GM23338 (cell line): ENCODE measurements around the gene UNC5C. TPM values are rescaled to one million over a fixed set of nuclear protein-coding genes. Genes with fewer than 3 reads are reported as not detected.

Experiments used
- ATAC-seq: fragments of 200-7000 bp; cut with Tn5 transposase; 3 replicates; pipeline ENCODE4 v1.9.1; 2020
- DNase-seq: peaks from one replicate; pipeline ENCODE4 v3.0.0-alpha.2; 2015; ENCODE audit warnings: low spot score
- H2AFZ ChIP-seq: fragments of 200-600 bp; sonication (generic); 2 replicates; pipeline ENCODE4 v1.8.0; 2016; ENCODE audit warnings: antibody characterized with exemption, mild to moderate bottlenecking, moderate library complexity
- H3F3A ChIP-seq: fragments of 200-600 bp; sonication (generic); replicated peaks from 2 replicates; pipeline ENCODE4 v1.8.0; 2017; ENCODE audit warnings: antibody characterized with exemption, mixed run types, low read depth
- H3K27ac ChIP-seq: fragments of 200-600 bp; sonication (generic); 2 replicates; pipeline ENCODE4 v1.6.1; 2016; ENCODE audit warnings: low read depth
- H3K27me3 ChIP-seq: fragments of 200-600 bp; sonication (generic); 2 replicates; pipeline ENCODE4 v1.8.0; 2016; ENCODE audit warnings: mild to moderate bottlenecking, mixed run types, moderate library complexity; ENCODE audit not compliant: insufficient read depth
- H3K36me3 ChIP-seq: fragments of 200-600 bp; sonication (generic); 2 replicates; pipeline ENCODE4 v1.8.0; 2016; ENCODE audit warnings: mild to moderate bottlenecking; ENCODE audit not compliant: insufficient read depth
- H3K4me1 ChIP-seq: fragments of 200-600 bp; sonication (generic); 2 replicates; pipeline ENCODE4 v1.8.0; 2016; ENCODE audit warnings: mild to moderate bottlenecking, moderate library complexity; ENCODE audit not compliant: insufficient read depth
- H3K4me2 ChIP-seq: fragments of 200-600 bp; sonication (generic); 2 replicates; pipeline ENCODE4 v1.7.1; 2017; ENCODE audit warnings: mixed run types
- H3K4me3 ChIP-seq: fragments of 200-600 bp; sonication (generic); 2 replicates; pipeline ENCODE4 v1.6.1; 2016; ENCODE audit warnings: mixed run types
- H3K79me2 ChIP-seq: fragments of 200-600 bp; sonication (generic); replicated peaks from 2 replicates; pipeline ENCODE4 v1.8.0; 2017; ENCODE audit warnings: mild to moderate bottlenecking; ENCODE audit not compliant: insufficient read depth
- H3K9me2 ChIP-seq: fragments of 200-600 bp; sonication (generic); 2 replicates; pipeline ENCODE4 v1.8.0; 2017; ENCODE audit not compliant: insufficient read depth
- H4K20me1 ChIP-seq: fragments of 200-600 bp; sonication (generic); replicated peaks from 2 replicates; pipeline ENCODE4 v1.8.0; 2017; ENCODE audit warnings: mild to moderate bottlenecking; ENCODE audit not compliant: insufficient read depth
- H3K27ac Mint-ChIP-seq: 2 replicates; pipeline ENCODE4 v1.8.0; 2020; ENCODE audit warnings: inconsistent platforms, mild to moderate bottlenecking, moderate library complexity, mixed read lengths
- H3K27me3 Mint-ChIP-seq: 3 replicates; pipeline ENCODE4 v1.8.0; 2022; ENCODE audit warnings: low read depth, mild to moderate bottlenecking, moderate library complexity, mixed read lengths, inconsistent platforms; ENCODE audit not compliant: insufficient read depth, poor library complexity
- H3K36me3 Mint-ChIP-seq: 3 replicates; pipeline ENCODE4 v1.8.0; 2021; ENCODE audit warnings: low read depth, mild to moderate bottlenecking, inconsistent platforms, moderate library complexity, mixed read lengths
- H3K4me1 Mint-ChIP-seq: 3 replicates; pipeline ENCODE4 v1.8.0; 2020; ENCODE audit warnings: mild to moderate bottlenecking, inconsistent platforms, mixed read lengths
- H3K4me3 Mint-ChIP-seq: 3 replicates; pipeline ENCODE4 v1.8.0; 2021; ENCODE audit warnings: moderate library complexity, mild to moderate bottlenecking, inconsistent platforms, mixed read lengths
- H3K9me3 Mint-ChIP-seq: 3 replicates; pipeline ENCODE4 v1.8.0; 2020; ENCODE audit warnings: moderate library complexity, mild to moderate bottlenecking, inconsistent platforms, mixed read lengths
- CREB1 ChIP-seq: fragments of 250-450 bp; sonication (Bioruptor Pico); IDR thresholded peaks from 2 replicates; pipeline ENCODE4 v1.5.0; 2020; ENCODE audit warnings: low read depth, mild to moderate bottlenecking, moderate library complexity
- CTCF ChIP-seq, 2 experiments: fragments of 200-600 bp in 1 of 2; sonication (generic) in 1 of 2; conservative IDR thresholded peaks; 2 replicates each; pipeline versions ENCODE4 v1.5.1 to v1.6.1; 2016 to 2017; ENCODE audit warnings: antibody characterized with exemption in 2 of 2, low read depth in 2 of 2, mild to moderate bottlenecking in 2 of 2, moderate library complexity in 1 of 2
- ETS1 ChIP-seq: IDR thresholded peaks from 2 replicates; pipeline ENCODE4 v1.6.1; 2016; ENCODE audit warnings: antibody characterized with exemption
- EZH2 ChIP-seq: fragments of 200-600 bp; sonication (generic); IDR thresholded peaks from one replicate; pipeline ENCODE4 v1.8.0; 2017; ENCODE audit warnings: antibody characterized with exemption, mild to moderate bottlenecking, low read depth; ENCODE audit not compliant: unreplicated experiment
- EZH2phosphoT487 ChIP-seq: fragments of 200-600 bp; sonication (generic); IDR thresholded peaks from one replicate; pipeline ENCODE4 v1.8.1; 2018; ENCODE audit warnings: antibody characterized with exemption; ENCODE audit not compliant: unreplicated experiment
- JUNB ChIP-seq: IDR thresholded peaks from one replicate; pipeline ENCODE4 v1.6.1; 2016; ENCODE audit warnings: antibody characterized with exemption; ENCODE audit not compliant: unreplicated experiment
- NANOG ChIP-seq: IDR thresholded peaks from 2 replicates; pipeline ENCODE4 v1.6.1; 2016; ENCODE audit warnings: antibody characterized with exemption, borderline replicate concordance
- POLR2AphosphoS5 ChIP-seq: IDR thresholded peaks from 2 replicates; pipeline ENCODE4 v1.6.1; 2016; ENCODE audit warnings: antibody characterized with exemption, low read depth
- REST ChIP-seq: IDR thresholded peaks from one replicate; pipeline ENCODE4 v1.6.1; 2018; ENCODE audit warnings: antibody characterized with exemption; ENCODE audit not compliant: unreplicated experiment
- STAT1 ChIP-seq: IDR thresholded peaks from one replicate; pipeline ENCODE4 v1.6.1; 2016; ENCODE audit warnings: antibody characterized with exemption; ENCODE audit not compliant: unreplicated experiment
- ZNF114 ChIP-seq: fragments of 250-450 bp; sonication (Bioruptor Pico); IDR thresholded peaks from 2 replicates; pipeline ENCODE4 v1.5.0; 2020; ENCODE audit warnings: mild to moderate bottlenecking, moderate library complexity
- ZNF331 ChIP-seq: fragments of 250-450 bp; sonication (Bioruptor Pico); IDR thresholded peaks from 2 replicates; pipeline ENCODE4 v1.5.0; 2020; ENCODE audit warnings: low read depth, mild to moderate bottlenecking, moderate library complexity
- ZNF462 ChIP-seq: fragments of 250-450 bp; sonication (Bioruptor Pico); IDR thresholded peaks from 2 replicates; pipeline ENCODE4 v1.5.0; 2020; ENCODE audit warnings: mild to moderate bottlenecking, moderate library complexity
- long read RNA-seq: library from polyadenylated mRNA; unstranded; transcript quantifications from one replicate; pipeline ENCODE4 v2.0.0, GENCODE V29; 2020; ENCODE audit not compliant: unreplicated experiment
- polyA plus RNA-seq: library from polyadenylated mRNA; unstranded; fragments of >200 nt; fragmentation: Nextera tagmentation; extraction: Ambion mirVana; gene quantifications from 2 replicates; pipeline ENCODE4 v1.2.1, GENCODE V29; 2016
- total RNA-seq: library from RNA; depleted of rRNA; stranded (reverse); fragments of >200 nt; shearing (Covaris generic); gene quantifications from 2 replicates; pipeline ENCODE4 v1.2.3, GENCODE V29; 2014; rRNA removed

The UNC5C gene
- total RNA-seq (0.12 and 0.21 TPM in 2 replicates), polyA plus RNA-seq (0.08 and 0.16 TPM in 2 replicates)
- long read RNA-seq = 0 reads

GRCh38 chr4:95548738-95549245 lies at the start of gene UNC5C:
TSS of gene UNC5C (minus strand) at chr4:95548973.
- H3K79me2 ChIP-seq = no peaks in the 10 kb centered on the region
- H4K20me1 ChIP-seq = peaks cover 3% of the 10 kb centered on the region; the same call in 1 of the 2 replicates
- peak within 1 kb of the TSS; percentile 96 for H3K4me2 ChIP-seq
- peaks cover 32% of the 10 kb centered on the region for H3K4me1 ChIP-seq
- peaks cover 39% of the 10 kb centered on the region for H3K4me1 Mint-ChIP-seq
- H3K36me3 Mint-ChIP-seq = no peaks in the 10 kb centered on the region
- peak within 1 kb of the TSS; percentile 99 for H2AFZ ChIP-seq
- H3F3A ChIP-seq = no peaks in the 10 kb centered on the region
- no peaks in the 10 kb centered on the region for H3K9me2 ChIP-seq
- peaks cover 47% of the 10 kb centered on the region for H3K27me3 Mint-ChIP-seq
- no peak within 1 kb of the TSS for H3K27ac Mint-ChIP-seq
- ATAC-seq (peak; percentile 58), DNase-seq (peak; percentile 77)
- no peak for TF ChIP-seq STAT1
- no peak for TF ChIP-seq EZH2phosphoT487
- 0 out of 4 replicates have a peak, but pooled peaks of 1 of the 2 experiments have one; percentile 13 for TF ChIP-seq CTCF (conservative IDR thresholded peaks at IDR 0.05; ENCODE audit: low read depth in 2 of 2)
- no peak for TF ChIP-seq REST
- peak; percentile 16 for TF ChIP-seq EZH2
- TF ChIP-seq JUNB = no peak
- TF ChIP-seq ZNF462 (CRISPR knock-in tag) = no peak
- no peak for TF ChIP-seq ETS1
- TF ChIP-seq CREB1 (CRISPR knock-in tag) = no peak
- TF ChIP-seq ZNF114 = no peak
- no peak for TF ChIP-seq NANOG
- no peak for TF ChIP-seq POLR2AphosphoS5
- no peak for TF ChIP-seq ZNF331
- no peaks in the 10 kb centered on the region for H3K36me3 ChIP-seq
- H3K27ac ChIP-seq = no peak within 1 kb of the TSS
- H3K9me3 Mint-ChIP-seq = no peaks in the 10 kb centered on the region; the same call in 2 of the 3 replicates
- H3K4me3 ChIP-seq = peak within 1 kb of the TSS; percentile 82
- peak within 1 kb of the TSS; percentile 89 for H3K4me3 Mint-ChIP-seq
- peaks cover 64% of the 10 kb centered on the region for H3K27me3 ChIP-seq
